ENCODE results near the gene ABCA10. TPM values are rescaled to one million over a fixed set of nuclear protein-coding genes. Genes with fewer than 3 reads are reported as not detected.

The ABCA10 gene
- total and polyA plus RNA-seq, 2 of the 13 experiments (the other 11 are each of a cell fraction or from before 2014, with no cell fraction given) = 0.02 to 0.08 TPM

- 75% methylated on average over 3 of the region's 3 CpGs for WGBS (ENCODE audit: low lambda C conversion rate)
- Histone ChIP-seq H4K20me1 (ENCODE audit: insufficient read depth, low read length) (no peaks in the 10 kb centered on the region), H3K79me2 (ENCODE audit: insufficient read depth, low read length) (no peaks in the 10 kb centered on the region), H3K27me3 (ENCODE audit: control insufficient read depth in 1 of 2, insufficient read depth in 2 of 2, low read length in 2 of 2) (no peaks in the 10 kb centered on the region), H3K9ac (ENCODE audit: insufficient read depth, low read depth, low read length) (no peak overlapping the region), H2AFZ (ENCODE audit: low read length) (no peak overlapping the region), H3K27ac (ENCODE audit: extremely low read length, insufficient read depth, low read length) (no peak overlapping the region), H3K4me1 (ENCODE audit: insufficient read depth, low read length) (peaks cover 29% of the 10 kb centered on the region), H3K9me3 (ENCODE audit: low read length) (no peaks in the 10 kb centered on the region), H3K4me2 (ENCODE audit: low read depth, low read length) (no peak overlapping the region), H3K4me3 (replicated peaks in 1 of 3; ENCODE audit: insufficient read depth in 1 of 3, low read depth in 2 of 3, low read length in 3 of 3) (no peak overlapping the region), H3K36me3 (replicated peaks in 1 of 2; ENCODE audit: control insufficient read depth in 1 of 2, insufficient read depth in 2 of 2, low read length in 2 of 2) (no peaks in the 10 kb centered on the region)
- DNase-seq (ENCODE audit: low spot score) = no peak
- intact Hi-C loops (cut with micrococcal nuclease; ENCODE audit: unreplicated experiment) (no loop called here), in situ Hi-C loops (cut with HindIII; ENCODE audit: extremely low pct_ligation_motif_present, low pct_unique_long_range_greater_than_20kb) (no loop called here)
- no peak for FAIRE-seq
- ATAC-seq = no peak
- POLR2A ChIA-PET = interaction anchor here (1.2 kb wide), 1 partner anchor 59 kb away, joined by 5 read pairs; the partner anchor contains the start of gene ABCA5
- BruUV-seq (replicated peaks) = no TSS peak
- CTCF ChIA-PET (ENCODE audit: low intra/inter-chr PET ratio, low total read pairs) = no interaction called here
- no peak for TF ChIP-seq ZNF577 (CRISPR knock-in tag; IDR thresholded peaks at IDR 0.05; ENCODE audit: borderline replicate concordance, low read depth)
- no peak for TF ChIP-seq SP4 (CRISPR knock-in tag; IDR thresholded peaks at IDR 0.05)
- TF ChIP-seq, protein P1, sequence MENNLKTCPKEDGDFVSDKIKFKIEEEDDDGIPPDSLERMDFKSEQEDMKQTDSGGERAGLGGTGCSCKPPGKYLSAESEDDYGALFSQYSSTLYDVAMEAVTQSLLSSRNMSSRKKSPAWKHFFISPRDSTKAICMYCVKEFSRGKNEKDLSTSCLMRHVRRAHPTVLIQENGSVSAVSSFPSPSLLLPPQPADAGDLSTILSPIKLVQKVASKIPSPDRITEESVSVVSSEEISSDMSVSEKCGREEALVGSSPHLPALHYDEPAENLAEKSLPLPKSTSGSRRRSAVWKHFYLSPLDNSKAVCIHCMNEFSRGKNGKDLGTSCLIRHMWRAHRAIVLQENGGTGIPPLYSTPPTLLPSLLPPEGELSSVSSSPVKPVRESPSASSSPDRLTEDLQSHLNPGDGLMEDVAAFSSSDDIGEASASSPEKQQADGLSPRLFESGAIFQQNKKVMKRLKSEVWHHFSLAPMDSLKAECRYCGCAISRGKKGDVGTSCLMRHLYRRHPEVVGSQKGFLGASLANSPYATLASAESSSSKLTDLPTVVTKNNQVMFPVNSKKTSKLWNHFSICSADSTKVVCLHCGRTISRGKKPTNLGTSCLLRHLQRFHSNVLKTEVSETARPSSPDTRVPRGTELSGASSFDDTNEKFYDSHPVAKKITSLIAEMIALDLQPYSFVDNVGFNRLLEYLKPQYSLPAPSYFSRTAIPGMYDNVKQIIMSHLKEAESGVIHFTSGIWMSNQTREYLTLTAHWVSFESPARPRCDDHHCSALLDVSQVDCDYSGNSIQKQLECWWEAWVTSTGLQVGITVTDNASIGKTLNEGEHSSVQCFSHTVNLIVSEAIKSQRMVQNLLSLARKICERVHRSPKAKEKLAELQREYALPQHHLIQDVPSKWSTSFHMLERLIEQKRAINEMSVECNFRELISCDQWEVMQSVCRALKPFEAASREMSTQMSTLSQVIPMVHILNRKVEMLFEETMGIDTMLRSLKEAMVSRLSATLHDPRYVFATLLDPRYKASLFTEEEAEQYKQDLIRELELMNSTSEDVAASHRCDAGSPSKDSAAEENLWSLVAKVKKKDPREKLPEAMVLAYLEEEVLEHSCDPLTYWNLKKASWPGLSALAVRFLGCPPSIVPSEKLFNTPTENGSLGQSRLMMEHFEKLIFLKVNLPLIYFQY (CRISPR knock-in tag; IDR thresholded peaks at IDR 0.05; ENCODE audit: borderline replicate concordance) = no peak
- TF ChIP-seq, protein P2, sequence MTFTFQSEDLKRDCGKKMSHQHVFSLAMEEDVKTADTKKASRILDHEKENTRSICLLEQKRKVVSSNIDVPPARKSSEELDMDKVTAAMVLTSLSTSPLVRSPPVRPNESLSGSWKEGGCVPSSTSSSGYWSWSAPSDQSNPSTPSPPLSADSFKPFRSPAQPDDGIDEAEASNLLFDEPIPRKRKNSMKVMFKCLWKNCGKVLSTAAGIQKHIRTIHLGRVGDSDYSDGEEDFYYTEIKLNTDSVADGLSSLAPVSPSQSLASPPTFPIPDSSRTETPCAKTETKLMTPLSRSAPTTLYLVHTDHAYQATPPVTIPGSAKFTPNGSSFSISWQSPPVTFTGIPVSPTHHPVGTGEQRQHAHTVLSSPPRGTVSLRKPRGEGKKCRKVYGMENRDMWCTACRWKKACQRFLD (CRISPR knock-in tag; IDR thresholded peaks at IDR 0.05; ENCODE audit: borderline replicate concordance) = no peak
- TF ChIP-seq, protein P3, sequence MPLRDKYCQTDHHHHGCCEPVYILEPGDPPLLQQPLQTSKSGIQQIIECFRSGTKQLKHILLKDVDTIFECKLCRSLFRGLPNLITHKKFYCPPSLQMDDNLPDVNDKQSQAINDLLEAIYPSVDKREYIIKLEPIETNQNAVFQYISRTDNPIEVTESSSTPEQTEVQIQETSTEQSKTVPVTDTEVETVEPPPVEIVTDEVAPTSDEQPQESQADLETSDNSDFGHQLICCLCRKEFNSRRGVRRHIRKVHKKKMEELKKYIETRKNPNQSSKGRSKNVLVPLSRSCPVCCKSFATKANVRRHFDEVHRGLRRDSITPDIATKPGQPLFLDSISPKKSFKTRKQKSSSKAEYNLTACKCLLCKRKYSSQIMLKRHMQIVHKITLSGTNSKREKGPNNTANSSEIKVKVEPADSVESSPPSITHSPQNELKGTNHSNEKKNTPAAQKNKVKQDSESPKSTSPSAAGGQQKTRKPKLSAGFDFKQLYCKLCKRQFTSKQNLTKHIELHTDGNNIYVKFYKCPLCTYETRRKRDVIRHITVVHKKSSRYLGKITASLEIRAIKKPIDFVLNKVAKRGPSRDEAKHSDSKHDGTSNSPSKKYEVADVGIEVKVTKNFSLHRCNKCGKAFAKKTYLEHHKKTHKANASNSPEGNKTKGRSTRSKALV (CRISPR knock-in tag; IDR thresholded peaks at IDR 0.05) = no peak
- TF ChIP-seq, protein P4, sequence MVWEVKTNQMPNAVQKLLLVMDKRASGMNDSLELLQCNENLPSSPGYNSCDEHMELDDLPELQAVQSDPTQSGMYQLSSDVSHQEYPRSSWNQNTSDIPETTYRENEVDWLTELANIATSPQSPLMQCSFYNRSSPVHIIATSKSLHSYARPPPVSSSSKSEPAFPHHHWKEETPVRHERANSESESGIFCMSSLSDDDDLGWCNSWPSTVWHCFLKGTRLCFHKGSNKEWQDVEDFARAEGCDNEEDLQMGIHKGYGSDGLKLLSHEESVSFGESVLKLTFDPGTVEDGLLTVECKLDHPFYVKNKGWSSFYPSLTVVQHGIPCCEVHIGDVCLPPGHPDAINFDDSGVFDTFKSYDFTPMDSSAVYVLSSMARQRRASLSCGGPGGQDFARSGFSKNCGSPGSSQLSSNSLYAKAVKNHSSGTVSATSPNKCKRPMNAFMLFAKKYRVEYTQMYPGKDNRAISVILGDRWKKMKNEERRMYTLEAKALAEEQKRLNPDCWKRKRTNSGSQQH (CRISPR knock-in tag; IDR thresholded peaks at IDR 0.05; ENCODE audit: low read depth) = no peak
- TF ChIP-seq ZNF766 (CRISPR knock-in tag; IDR thresholded peaks at IDR 0.05; ENCODE audit: borderline replicate concordance) = no peak
- TF ChIP-seq, protein P5, sequence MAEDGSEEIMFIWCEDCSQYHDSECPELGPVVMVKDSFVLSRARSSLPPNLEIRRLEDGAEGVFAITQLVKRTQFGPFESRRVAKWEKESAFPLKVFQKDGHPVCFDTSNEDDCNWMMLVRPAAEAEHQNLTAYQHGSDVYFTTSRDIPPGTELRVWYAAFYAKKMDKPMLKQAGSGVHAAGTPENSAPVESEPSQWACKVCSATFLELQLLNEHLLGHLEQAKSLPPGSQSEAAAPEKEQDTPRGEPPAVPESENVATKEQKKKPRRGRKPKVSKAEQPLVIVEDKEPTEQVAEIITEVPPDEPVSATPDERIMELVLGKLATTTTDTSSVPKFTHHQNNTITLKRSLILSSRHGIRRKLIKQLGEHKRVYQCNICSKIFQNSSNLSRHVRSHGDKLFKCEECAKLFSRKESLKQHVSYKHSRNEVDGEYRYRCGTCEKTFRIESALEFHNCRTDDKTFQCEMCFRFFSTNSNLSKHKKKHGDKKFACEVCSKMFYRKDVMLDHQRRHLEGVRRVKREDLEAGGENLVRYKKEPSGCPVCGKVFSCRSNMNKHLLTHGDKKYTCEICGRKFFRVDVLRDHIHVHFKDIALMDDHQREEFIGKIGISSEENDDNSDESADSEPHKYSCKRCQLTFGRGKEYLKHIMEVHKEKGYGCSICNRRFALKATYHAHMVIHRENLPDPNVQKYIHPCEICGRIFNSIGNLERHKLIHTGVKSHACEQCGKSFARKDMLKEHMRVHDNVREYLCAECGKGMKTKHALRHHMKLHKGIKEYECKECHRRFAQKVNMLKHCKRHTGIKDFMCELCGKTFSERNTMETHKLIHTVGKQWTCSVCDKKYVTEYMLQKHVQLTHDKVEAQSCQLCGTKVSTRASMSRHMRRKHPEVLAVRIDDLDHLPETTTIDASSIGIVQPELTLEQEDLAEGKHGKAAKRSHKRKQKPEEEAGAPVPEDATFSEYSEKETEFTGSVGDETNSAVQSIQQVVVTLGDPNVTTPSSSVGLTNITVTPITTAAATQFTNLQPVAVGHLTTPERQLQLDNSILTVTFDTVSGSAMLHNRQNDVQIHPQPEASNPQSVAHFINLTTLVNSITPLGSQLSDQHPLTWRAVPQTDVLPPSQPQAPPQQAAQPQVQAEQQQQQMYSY (CRISPR knock-in tag; IDR thresholded peaks at IDR 0.05) = no peak
- no peak for TF ChIP-seq AGO2 (optimal IDR thresholded peaks at IDR 0.05; ENCODE audit: low read depth, low read length)
- TF ChIP-seq LCORL (IDR thresholded peaks at IDR 0.05) = no peak
- TF ChIP-seq LCORL (CRISPR knock-in tag; IDR thresholded peaks at IDR 0.05) = no peak
Observed at GRCh38 chr17:69267219-69267618, 38.6 kb upstream of the ABCA10 start.
